Esophagus muscularis mucosa (tissue), 4 donors: Measurements from ENCODE around the gene AMOTL1. TPM values are rescaled to one million over a fixed set of nuclear protein-coding genes. Genes with fewer than 3 reads are reported as not detected.

Experiments used
- DNase-seq: peaks from one replicate; pipeline ENCODE4 v3.0.0-alpha.2; 2017; ENCODE audit errors: extremely low spot score
- H3K27ac ChIP-seq, 4 donors: fragments of 200-600 bp; sonication (generic); replicated peaks in 1 of 4; 1 replicate in 3 of 4; 2 replicates in 1 of 4; pipeline ENCODE4 v1.5.1; 2016 to 2019; ENCODE audit warnings: mild to moderate bottlenecking in 1 of 4
- H3K27me3 ChIP-seq, 4 donors: fragments of 200-600 bp; sonication (generic); one replicate each; pipeline versions ENCODE4 v1.5.1 to v1.6.0; 2016 to 2019
- H3K36me3 ChIP-seq, 4 donors: fragments of 200-600 bp; sonication (generic); one replicate each; pipeline ENCODE4 v1.5.1; 2016 to 2019
- H3K4me1 ChIP-seq, 4 donors: fragments of 200-600 bp; sonication (generic); one replicate each; pipeline ENCODE4 v1.5.1; 2016 to 2019
- H3K4me3 ChIP-seq, 4 donors: fragments of 200-600 bp; sonication (generic); 1 replicate in 2 of 4; 2 replicates in 2 of 4; pipeline ENCODE4 v1.5.1; 2016 to 2019; ENCODE audit warnings: mild to moderate bottlenecking in 4 of 4, moderate library complexity in 1 of 4
- H3K9me3 ChIP-seq, 4 donors: fragments of 200-600 bp; sonication (generic); 1 replicate in 3 of 4; 2 replicates in 1 of 4; pipeline ENCODE4 v1.5.1; 2016 to 2019
- CTCF ChIP-seq, 3 experiments: fragments of 200-600 bp in 2 of 3; fragments of 450-650 bp in 1 of 3; sonication (generic) in 2 of 3; IDR thresholded peaks; one replicate each; pipeline ENCODE4 v1.5.1; 2017 to 2019; ENCODE audit warnings: antibody characterized with exemption in 3 of 3, mild to moderate bottlenecking in 2 of 3, moderate library complexity in 1 of 3
- EP300 ChIP-seq: sonication (generic); formaldehyde crosslinking; IDR thresholded peaks from one replicate; pipeline ENCODE4 v1.6.1; 2017; ENCODE audit warnings: antibody characterized with exemption
- POLR2A ChIP-seq: fragments of 450-650 bp; IDR thresholded peaks from one replicate; pipeline ENCODE4 v1.6.1; 2017; ENCODE audit warnings: antibody characterized with exemption, moderate library complexity, mild to moderate bottlenecking, low read depth
- POLR2AphosphoS5 ChIP-seq, 2 donors: sonication (generic); formaldehyde crosslinking; IDR thresholded peaks; one replicate each; pipeline ENCODE4 v1.6.1; 2017; ENCODE audit warnings: antibody characterized with exemption in 2 of 2
- WGBS: methylation state at CpG from one replicate; pipeline ENCODE4 v1.1.5; 2018; 5-methylcytosine and 5-hydroxymethylcytosine counted together
- intact Hi-C: fragments of 100-400 bp; cut with DNase I; formaldehyde crosslinking; loops from one replicate; pipeline ENCODE4 v1.15.1; 2023
- total RNA-seq, 4 donors: library from RNA; depleted of rRNA; stranded (reverse); fragments of >200 nt; gene quantifications; one replicate each; pipeline versions ENCODE4 v1.1.0 to v1.2.1, GENCODE V29; 2016

AMOTL1 gene
- total RNA-seq, 4 donors from 2014 or later = 172 to 259 (median 182) TPM

GRCh38 chr11:94722735-94723134 lies 45.4 kb upstream of the AMOTL1 start:
- 100% methylated on average over 1 of the region's 1 CpG for WGBS
- TF ChIP-seq POLR2A (no peak), CTCF (IDR thresholded peaks at IDR 0.05) (no peak), POLR2AphosphoS5 (IDR thresholded peaks at IDR 0.05) (no peak), EP300 (no peak)
- no peaks in the 10 kb centered on the region for H3K36me3 ChIP-seq
- intact Hi-C loops = no loop called here
- H3K4me1 ChIP-seq = peaks cover 0 to 9% (median 4%) of the 10 kb centered on the region in 4 donors
- H3K27ac ChIP-seq = no peak overlapping the region
- no peaks in the 10 kb centered on the region for H3K27me3 ChIP-seq
- H3K4me3 ChIP-seq = no peak overlapping the region
- no peaks in the 10 kb centered on the region for H3K9me3 ChIP-seq
- no peak for DNase-seq

- Histone ChIP-seq H3K36me3 (no peaks in the 10 kb centered on the region), H3K4me1 (peaks cover 0 to 4% (median 0%) of the 10 kb centered on the region in 4 donors), H3K4me3 (no peak overlapping the region), H3K27ac (no peak overlapping the region), H3K9me3 (no peaks in the 10 kb centered on the region), H3K27me3 (no peaks in the 10 kb centered on the region)
- WGBS = 87% methylated on average over 2 of the region's 2 CpGs
- DNase-seq = peak; percentile 50
- intact Hi-C loops = no loop called here
- TF ChIP-seq POLR2A (no peak), EP300 (no peak), CTCF (IDR thresholded peaks at IDR 0.05) (no peak), POLR2AphosphoS5 (IDR thresholded peaks at IDR 0.05) (no peak)
Observed at GRCh38 chr11:94725097-94725496, 43.1 kb upstream of the AMOTL1 start.

- H3K4me3 ChIP-seq = no peak overlapping the region
- H3K36me3 ChIP-seq = no peaks in the 10 kb centered on the region
- H3K27me3 ChIP-seq = no peaks in the 10 kb centered on the region
- intact Hi-C loops = no loop called here
- DNase-seq = peak; percentile 77
- H3K4me1 ChIP-seq = peaks cover 8 to 17% (median 11%) of the 10 kb centered on the region in 4 donors
- TF ChIP-seq EP300 (no peak), CTCF (IDR thresholded peaks at IDR 0.05) (no peak), POLR2A (no peak), POLR2AphosphoS5 (IDR thresholded peaks at IDR 0.05) (no peak)
- 88% methylated on average over 2 of the region's 2 CpGs for WGBS
- no peak overlapping the region for H3K27ac ChIP-seq
- H3K9me3 ChIP-seq = no peaks in the 10 kb centered on the region
Observed at GRCh38 chr11:94727819-94728218, 40.3 kb upstream of the AMOTL1 start.

- H3K9me3 ChIP-seq = no peaks in the 10 kb centered on the region
- peaks cover 10 to 24% (median 17%) of the 10 kb centered on the region in 4 donors for H3K4me1 ChIP-seq
- 86% methylated on average over 1 of the region's 1 CpG for WGBS
- no peaks in the 10 kb centered on the region for H3K36me3 ChIP-seq
- no peak for DNase-seq
- H3K27me3 ChIP-seq = no peaks in the 10 kb centered on the region
- no peak overlapping the region for H3K27ac ChIP-seq
- TF ChIP-seq POLR2A = no peak
- no peak for TF ChIP-seq POLR2AphosphoS5 (IDR thresholded peaks at IDR 0.05)
- TF ChIP-seq EP300 = no peak
- TF ChIP-seq CTCF (IDR thresholded peaks at IDR 0.05) = no peak
- intact Hi-C loops = no loop called here
- no peak overlapping the region for H3K4me3 ChIP-seq
Observed at GRCh38 chr11:94728541-94728940, 39.6 kb upstream of the AMOTL1 start.
